ENCODE measurements around the gene DAB2.

- TF ChIP-seq, protein P1, sequence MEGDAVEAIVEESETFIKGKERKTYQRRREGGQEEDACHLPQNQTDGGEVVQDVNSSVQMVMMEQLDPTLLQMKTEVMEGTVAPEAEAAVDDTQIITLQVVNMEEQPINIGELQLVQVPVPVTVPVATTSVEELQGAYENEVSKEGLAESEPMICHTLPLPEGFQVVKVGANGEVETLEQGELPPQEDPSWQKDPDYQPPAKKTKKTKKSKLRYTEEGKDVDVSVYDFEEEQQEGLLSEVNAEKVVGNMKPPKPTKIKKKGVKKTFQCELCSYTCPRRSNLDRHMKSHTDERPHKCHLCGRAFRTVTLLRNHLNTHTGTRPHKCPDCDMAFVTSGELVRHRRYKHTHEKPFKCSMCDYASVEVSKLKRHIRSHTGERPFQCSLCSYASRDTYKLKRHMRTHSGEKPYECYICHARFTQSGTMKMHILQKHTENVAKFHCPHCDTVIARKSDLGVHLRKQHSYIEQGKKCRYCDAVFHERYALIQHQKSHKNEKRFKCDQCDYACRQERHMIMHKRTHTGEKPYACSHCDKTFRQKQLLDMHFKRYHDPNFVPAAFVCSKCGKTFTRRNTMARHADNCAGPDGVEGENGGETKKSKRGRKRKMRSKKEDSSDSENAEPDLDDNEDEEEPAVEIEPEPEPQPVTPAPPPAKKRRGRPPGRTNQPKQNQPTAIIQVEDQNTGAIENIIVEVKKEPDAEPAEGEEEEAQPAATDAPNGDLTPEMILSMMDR (IDR thresholded peaks at IDR 0.05; ENCODE audit: insufficient read depth, low read length, poor library complexity, severe bottlenecking) = no peak
- TF ChIP-seq EZH2phosphoT487 (conservative IDR thresholded peaks at IDR 0.05; ENCODE audit: low read length) = no peak
Observed at GRCh38 chr5:39465097-39465496, 40.3 kb upstream of the DAB2 start.

Measured in SU-DHL-6 (cell line).